GM20000 (cell line): ENCODE measurements around the gene TBKBP1.
A peak's percentile ranks its signal among the peaks of the same experiment; 100 is the strongest.

ENCODE experiments used
- DNase-seq: peaks from one replicate; pipeline ENCODE4 v3.0.0; 2012; ENCODE audit warnings: low spot score
- TF ChIP-seq, protein P1 (sequence below): IDR thresholded peaks from 2 replicates; pipeline ENCODE4 v1.5.1; 2012; ENCODE audit warnings: mild to moderate bottlenecking, control low read depth; ENCODE audit errors: extremely low read depth, missing control alignments

The TBKBP1 gene

DNA sequence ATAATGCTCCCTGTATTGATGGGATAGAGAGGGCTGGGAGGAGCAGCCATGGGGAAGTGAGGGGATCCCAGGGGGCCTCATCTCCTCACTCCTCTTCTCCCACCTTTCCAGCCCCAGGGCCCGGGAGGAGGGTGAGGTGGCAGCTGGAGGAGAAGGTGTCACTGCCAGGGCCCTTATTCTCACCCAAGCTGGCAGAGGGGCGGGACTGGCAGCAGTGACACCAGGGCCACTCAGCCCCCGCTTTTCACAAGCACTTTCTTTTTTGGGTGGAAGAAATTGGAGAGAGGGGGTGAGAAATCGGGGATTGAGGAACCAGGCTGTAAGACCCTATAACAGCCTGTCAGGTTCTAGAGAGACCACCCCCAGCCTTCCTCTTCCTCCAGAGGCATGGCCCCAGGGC, 36.7 kb downstream of the TBKBP1 start:
- DNase-seq = no peak
- TF ChIP-seq, protein P1, sequence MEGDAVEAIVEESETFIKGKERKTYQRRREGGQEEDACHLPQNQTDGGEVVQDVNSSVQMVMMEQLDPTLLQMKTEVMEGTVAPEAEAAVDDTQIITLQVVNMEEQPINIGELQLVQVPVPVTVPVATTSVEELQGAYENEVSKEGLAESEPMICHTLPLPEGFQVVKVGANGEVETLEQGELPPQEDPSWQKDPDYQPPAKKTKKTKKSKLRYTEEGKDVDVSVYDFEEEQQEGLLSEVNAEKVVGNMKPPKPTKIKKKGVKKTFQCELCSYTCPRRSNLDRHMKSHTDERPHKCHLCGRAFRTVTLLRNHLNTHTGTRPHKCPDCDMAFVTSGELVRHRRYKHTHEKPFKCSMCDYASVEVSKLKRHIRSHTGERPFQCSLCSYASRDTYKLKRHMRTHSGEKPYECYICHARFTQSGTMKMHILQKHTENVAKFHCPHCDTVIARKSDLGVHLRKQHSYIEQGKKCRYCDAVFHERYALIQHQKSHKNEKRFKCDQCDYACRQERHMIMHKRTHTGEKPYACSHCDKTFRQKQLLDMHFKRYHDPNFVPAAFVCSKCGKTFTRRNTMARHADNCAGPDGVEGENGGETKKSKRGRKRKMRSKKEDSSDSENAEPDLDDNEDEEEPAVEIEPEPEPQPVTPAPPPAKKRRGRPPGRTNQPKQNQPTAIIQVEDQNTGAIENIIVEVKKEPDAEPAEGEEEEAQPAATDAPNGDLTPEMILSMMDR = no peak

DNA sequence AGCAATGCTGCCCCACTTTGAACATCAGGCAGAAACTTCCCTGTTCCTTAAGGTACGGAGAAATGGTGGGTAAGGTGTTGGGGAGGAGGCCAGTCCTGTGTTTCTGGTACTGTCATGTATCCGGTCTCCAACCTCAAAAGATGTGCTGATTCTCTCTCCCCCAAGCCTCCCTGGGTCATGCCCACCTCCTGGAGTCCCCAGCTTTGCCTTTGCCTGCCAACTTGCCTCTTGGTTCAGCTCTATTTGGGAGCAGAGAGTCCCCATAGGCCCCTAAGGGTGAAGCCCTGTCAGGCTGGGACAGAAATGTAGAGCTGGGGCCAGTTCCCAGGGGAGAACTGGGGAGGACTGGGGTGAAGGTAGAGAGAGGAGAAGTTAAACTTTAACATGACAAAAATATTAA, 37.4 kb downstream of the TBKBP1 start:
- DNase-seq = no peak
- TF ChIP-seq, protein P1 = no peak

DNA sequence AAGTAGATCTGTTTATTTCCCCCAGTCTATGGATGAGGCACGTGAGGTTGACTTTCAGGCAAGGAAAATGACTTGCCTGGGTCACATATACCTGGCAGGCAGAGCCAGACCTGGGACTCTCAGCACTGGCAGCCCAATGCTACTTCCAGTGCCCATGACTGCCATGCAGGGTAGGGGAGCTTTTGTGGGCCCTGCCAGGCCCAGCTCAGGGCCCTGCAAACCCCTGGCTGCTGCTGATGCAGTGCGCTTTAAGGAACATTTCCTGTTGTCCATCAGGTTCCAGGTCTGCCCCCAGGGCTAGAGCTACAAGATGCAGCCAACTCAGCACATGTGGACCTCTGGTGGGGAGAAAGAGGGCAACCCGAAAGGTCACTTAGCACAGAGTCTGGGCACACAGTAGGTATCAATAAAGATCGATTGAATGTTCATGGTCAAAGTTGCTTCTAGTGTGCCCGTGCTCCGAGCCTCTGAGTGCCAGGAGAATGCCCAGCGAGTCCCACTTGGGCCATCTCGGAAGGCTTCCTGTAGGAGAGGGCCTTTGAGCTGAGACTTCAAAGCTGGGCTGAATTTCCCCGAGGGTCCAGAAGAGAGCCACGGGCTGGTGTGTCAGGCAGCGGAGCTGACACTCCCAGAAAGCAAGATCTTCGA, 38.6 kb downstream of the TBKBP1 start:
- DNase-seq = no peak
- TF ChIP-seq, protein P1 = no peak

DNA sequence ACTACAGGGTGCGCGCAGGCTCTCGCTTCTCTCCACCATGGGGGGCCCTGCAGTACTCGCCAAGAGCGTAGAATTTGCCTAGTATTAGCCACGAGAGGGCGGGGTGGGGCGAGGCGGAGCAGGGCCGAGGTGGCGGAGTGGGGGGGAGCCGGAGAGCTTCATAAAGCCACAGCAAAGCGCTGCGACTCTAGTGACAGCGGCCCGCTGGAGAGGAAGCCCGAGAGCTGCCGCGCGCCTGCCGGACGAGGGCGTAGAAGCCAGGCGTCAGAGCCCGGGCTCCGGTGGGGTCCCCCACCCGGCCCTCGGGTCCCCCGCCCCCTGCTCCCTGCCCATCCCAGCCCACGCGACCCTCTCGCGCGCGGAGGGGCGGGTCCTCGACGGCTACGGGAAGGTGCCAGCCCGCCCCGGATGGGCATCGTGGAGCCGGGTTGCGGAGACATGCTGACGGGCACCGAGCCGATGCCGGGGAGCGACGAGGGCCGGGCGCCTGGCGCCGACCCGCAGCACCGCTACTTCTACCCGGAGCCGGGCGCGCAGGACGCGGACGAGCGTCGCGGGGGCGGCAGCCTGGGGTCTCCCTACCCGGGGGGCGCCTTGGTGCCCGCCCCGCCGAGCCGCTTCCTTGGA, 39.2 kb downstream of the TBKBP1 start, which contains the start of gene TBX21:
Gene TBX21, plus strand, starts transcription at position 190 of the 627 bp plus-strand sequence. Its CDS starts 219 bp downstream, at position 409.
- DNase-seq = peak; percentile 92

DNA sequence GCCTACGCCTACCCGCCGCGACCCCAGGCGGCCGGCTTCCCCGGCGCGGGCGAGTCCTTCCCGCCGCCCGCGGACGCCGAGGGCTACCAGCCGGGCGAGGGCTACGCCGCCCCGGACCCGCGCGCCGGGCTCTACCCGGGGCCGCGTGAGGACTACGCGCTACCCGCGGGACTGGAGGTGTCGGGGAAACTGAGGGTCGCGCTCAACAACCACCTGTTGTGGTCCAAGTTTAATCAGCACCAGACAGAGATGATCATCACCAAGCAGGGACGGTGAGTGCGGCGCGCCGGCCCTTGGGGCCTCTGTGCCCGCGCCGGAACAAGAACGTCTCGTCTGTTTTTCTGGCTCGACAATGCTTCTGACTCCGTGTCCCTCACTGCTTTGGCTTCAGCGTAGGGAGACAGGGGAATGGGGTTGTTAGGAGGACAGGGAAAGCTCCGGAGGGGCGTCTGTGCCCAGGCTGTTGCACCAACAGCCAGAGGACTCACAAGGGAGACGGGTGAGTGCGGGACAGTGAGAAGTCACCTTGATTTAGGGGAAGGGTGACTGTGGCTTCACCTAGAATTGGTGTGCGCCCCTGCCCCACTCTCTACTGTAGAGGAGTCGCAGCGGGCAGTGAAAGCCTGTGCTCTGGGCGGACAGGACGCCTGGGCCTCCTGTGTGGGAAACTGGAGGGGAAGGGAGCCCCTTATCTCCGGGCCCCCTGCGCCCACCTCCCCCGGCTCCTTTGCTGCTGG, 39.9 kb downstream of the TBKBP1 start:
- DNase-seq = peak; percentile 44
- TF ChIP-seq, protein P1 = no peak

More for the DNA sequence above, 39.2 kb downstream of the TBKBP1 start, which contains the start of gene TBX21:
- TF ChIP-seq, protein P1 = peak; percentile 0

DNA sequence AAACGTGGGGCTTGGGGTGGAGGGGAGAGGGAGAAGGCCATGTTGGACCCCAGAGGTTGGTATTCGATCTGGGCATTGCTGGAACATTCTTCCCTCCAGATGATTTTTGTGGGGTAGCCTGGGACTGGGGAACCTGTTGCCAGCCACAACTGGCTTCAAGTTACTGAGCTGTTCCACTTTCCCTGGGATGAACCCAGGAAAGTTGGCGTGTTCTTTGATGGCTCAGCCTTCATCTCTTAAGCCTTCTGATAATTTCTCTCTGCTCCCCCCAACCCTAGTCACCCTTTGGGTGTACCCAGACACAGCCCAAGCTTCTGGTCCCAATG, 41.1 kb downstream of the TBKBP1 start:
- TF ChIP-seq, protein P1 = no peak
- no peak for DNase-seq

DNA sequence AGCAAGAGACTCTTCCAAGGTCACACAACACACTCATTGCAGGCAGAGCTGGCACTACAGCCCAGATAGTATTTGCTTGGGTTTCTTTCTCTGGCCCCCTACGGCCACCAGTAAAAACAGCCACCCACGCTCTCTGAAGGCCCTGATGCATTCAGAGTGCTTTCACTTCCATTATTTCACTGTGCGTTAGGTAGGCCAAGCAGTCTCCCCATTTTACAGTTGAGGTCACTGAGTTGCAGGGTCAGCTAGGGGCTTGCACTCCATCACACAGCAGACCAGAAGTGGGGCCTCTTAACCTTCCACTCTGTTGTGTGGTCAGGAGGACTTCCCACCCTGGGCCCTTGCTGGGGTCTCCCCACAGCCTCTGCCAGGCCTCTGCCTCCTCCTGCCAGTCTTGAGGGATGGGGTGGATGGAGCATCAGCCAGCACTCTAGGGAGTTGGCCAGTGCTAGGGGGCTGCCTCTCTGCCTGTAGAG, 41.6 kb downstream of the TBKBP1 start:
- TF ChIP-seq, protein P1 = no peak
- DNase-seq = peak; percentile 87
